Neural progenitor cell (in vitro differentiated cells): ENCODE data around the gene PCDH9.

ENCODE experiments used
- CTCF ChIP-seq: fragments of 200-600 bp; sonication (generic); IDR thresholded peaks from 2 replicates; pipeline ENCODE4 v1.5.1; 2017; ENCODE audit warnings: antibody characterized with exemption, mild to moderate bottlenecking
- EZH2 ChIP-seq: fragments of 200-600 bp; sonication (generic); IDR thresholded peaks from 2 replicates; pipeline ENCODE4 v1.6.1; 2017; ENCODE audit warnings: antibody characterized with exemption, mild to moderate bottlenecking, moderate library complexity
- EZH2phosphoT487 ChIP-seq: fragments of 200-600 bp; sonication (generic); IDR thresholded peaks from 2 replicates; pipeline ENCODE4 v1.6.1; 2017; ENCODE audit warnings: antibody characterized with exemption

GRCh38 chr13:66415444-66415843, 814.7 kb downstream of the PCDH9 start:
- TF ChIP-seq CTCF = no peak
- TF ChIP-seq EZH2 = no peak
- TF ChIP-seq EZH2phosphoT487 = no peak
